HG03457 (cell line): ENCODE measurements around the gene SEC23IP.
"Not testable (repeated sequence)": the region's sequence is repeated elsewhere in the genome, so short reads cannot be mapped to it uniquely, and the experiment has no call there.

Experiments
- ATAC-seq: cut with Tn5 transposase; IDR thresholded peaks from one replicate; pipeline ENCODE4 v1.9.1; 2021; ENCODE audit warnings: moderate number of reproducible peaks; ENCODE audit not compliant: unreplicated experiment

The SEC23IP gene

GRCh38 chr10:119878524-119878923 is 14.0 kb upstream of the SEC23IP start:
- ATAC-seq, result no peak

- not testable (repeated sequence) for ATAC-seq
Measured at GRCh38 chr10:119883901-119884611, 8.5 kb upstream of the SEC23IP start.

GRCh38 chr10:119886070-119886469 is 6.5 kb upstream of the SEC23IP start:
- ATAC-seq, result not testable (repeated sequence)

- ATAC-seq, result not testable (repeated sequence)
Measured at GRCh38 chr10:119888715-119889114, 3.8 kb upstream of the SEC23IP start.

GRCh38 chr10:119889201-119889600 is 3.3 kb upstream of the SEC23IP start:
- ATAC-seq, result not testable (repeated sequence)

- not testable (repeated sequence) for ATAC-seq
Measured at GRCh38 chr10:119890307-119890706, 2.2 kb upstream of the SEC23IP start.

GRCh38 chr10:119891849-119892187 is 712 bp upstream of the SEC23IP start:
- not testable (repeated sequence) for ATAC-seq

GRCh38 chr10:119893074-119893473 is 544 bp downstream of the SEC23IP start:
- ATAC-seq, result no peak

GRCh38 chr10:119893845-119894427 is 1.4 kb downstream of the SEC23IP start:
- ATAC-seq, result no peak

GRCh38 chr10:119896061-119896655 is 3.6 kb downstream of the SEC23IP start:
- no peak for ATAC-seq

- no peak for ATAC-seq
Measured at GRCh38 chr10:119896937-119897770, 4.6 kb downstream of the SEC23IP start.

- no peak for ATAC-seq
Measured at GRCh38 chr10:119898577-119898976, 6.0 kb downstream of the SEC23IP start.

- ATAC-seq, result no peak
Measured at GRCh38 chr10:119903946-119904666, 11.6 kb downstream of the SEC23IP start.

GRCh38 chr10:119907695-119908094 is 15.2 kb downstream of the SEC23IP start:
- not testable (repeated sequence) for ATAC-seq

- ATAC-seq, result no peak
Measured at GRCh38 chr10:119908166-119908565, 15.6 kb downstream of the SEC23IP start.

- ATAC-seq, result no peak
Measured at GRCh38 chr10:119910689-119911088, 18.2 kb downstream of the SEC23IP start.

GRCh38 chr10:119917777-119918176 is 25.2 kb downstream of the SEC23IP start:
- no peak for ATAC-seq

- no peak for ATAC-seq
Measured at GRCh38 chr10:119919271-119919670, 26.7 kb downstream of the SEC23IP start.

- ATAC-seq, result no peak
Measured at GRCh38 chr10:119919826-119920225, 27.3 kb downstream of the SEC23IP start.

GRCh38 chr10:119928411-119928810 is 35.9 kb downstream of the SEC23IP start:
- no peak for ATAC-seq

- ATAC-seq, result no peak
Measured at GRCh38 chr10:119931871-119932270, 39.3 kb downstream of the SEC23IP start.
